ENCODE data around the gene PLEKHM1.

Gene PLEKHM1

DNA sequence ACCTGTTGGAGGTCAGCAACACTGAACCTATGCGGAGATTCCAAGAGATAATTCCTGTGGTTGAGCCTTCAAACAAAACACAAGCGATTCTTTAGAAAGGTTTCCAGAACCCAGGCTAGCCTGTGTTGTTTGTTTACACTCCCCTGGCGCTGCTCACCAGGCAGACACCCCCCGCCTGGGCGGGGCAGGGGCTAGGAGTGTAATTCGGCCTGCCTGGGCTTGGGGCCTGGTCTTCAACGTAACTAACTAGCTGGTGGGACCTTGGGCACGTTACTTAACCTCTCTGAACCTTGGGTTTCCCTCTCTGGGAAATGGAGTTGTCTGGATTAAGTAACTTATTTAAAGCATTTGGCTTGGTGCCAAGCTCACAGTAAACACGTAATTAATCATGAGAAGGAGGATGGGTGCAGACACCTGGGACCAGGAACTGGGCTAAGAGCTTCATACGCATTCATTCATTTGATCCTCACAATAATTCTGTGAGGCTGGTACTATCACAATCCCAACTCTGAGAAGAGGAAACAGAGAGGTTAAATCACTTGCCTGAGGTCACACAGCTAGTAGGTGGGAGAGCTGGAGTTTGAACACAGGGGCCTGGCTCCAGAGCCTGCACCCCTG lies 50.3 kb downstream of the PLEKHM1 start:
- DNase-seq: peak; percentile 39

- DNase-seq: no peak
Measured at GRCh38 chr17:45438931-45439610, 51.5 kb downstream of the PLEKHM1 start.

- DNase-seq: no peak
Measured at GRCh38 chr17:45437465-45438283, 52.8 kb downstream of the PLEKHM1 start.

- DNase-seq: no peak
Measured at GRCh38 chr17:45436625-45437464, 53.7 kb downstream of the PLEKHM1 start.

DNA sequence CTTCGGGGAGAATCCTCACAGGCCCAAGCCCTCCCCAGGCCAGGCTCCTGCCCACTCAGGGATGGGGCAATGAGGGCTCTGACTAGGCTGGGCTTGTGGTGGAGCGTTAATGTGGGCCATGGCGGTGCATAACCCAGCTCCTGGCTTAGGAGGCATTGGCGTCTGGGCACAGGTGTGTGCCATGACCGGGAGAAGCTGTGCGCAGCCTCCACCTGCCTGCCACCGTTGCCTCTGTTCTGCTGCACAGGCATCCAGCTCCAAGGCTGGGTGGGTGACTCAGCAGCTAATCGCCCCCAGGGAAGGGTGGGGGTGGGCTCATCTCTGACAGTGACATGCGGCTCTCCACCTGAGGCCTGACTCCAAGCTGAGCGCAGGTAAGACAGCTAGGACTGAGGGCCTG lies 54.4 kb downstream of the PLEKHM1 start:
- no peak for DNase-seq

DNA sequence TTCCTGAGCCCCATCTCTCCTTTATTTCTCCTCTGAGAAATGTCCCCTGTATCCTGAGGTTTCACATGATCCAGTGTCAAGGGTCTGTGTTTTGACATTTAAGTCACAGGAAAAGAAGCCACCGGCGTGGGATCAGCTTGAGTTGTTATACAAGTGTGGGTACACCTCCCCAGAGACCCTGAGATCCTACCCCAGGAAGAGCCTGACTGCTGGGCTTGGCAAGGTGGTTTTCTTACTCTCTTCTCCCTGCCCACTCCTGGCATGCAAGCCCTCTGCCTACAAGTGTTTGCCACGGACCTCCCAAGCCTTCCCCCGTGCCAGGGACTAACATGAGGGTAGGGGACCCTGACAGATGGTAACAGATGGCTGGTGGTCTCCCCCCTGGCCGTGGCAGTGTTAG lies 55.0 kb downstream of the PLEKHM1 start:
- DNase-seq: no peak

DNA sequence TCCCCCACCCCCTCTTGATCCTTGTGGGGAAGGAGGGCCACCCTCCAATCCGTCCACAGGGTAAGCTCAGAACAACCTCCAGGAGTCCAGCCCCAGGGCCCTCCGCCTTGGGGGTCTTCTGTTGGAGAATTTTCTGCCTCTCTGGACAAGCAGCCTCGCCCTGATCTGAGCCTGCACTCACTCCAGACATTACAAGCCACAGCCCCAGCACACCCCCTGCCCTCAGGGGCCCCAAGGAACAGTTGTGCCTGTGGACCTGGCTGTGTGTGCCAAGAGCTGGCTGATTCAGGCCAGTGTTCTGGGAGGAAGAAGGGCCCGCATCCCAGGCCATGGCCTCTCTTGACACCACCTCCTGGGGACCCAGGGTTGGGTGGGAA lies 57.4 kb downstream of the PLEKHM1 start:
- no peak for DNase-seq

- peak; percentile 30 for DNase-seq
Measured at GRCh38 chr17:45432405-45433158, 57.9 kb downstream of the PLEKHM1 start, which contains the start of gene ARHGAP27. Gene ARHGAP27 (minus strand): TSS chr17:45432870. CDS start chr17:45430279, 2,591 bp downstream.

- DNase-seq: peak; percentile 86
Measured at GRCh38 chr17:45431531-45432404, 58.8 kb downstream of the PLEKHM1 start.

DNA sequence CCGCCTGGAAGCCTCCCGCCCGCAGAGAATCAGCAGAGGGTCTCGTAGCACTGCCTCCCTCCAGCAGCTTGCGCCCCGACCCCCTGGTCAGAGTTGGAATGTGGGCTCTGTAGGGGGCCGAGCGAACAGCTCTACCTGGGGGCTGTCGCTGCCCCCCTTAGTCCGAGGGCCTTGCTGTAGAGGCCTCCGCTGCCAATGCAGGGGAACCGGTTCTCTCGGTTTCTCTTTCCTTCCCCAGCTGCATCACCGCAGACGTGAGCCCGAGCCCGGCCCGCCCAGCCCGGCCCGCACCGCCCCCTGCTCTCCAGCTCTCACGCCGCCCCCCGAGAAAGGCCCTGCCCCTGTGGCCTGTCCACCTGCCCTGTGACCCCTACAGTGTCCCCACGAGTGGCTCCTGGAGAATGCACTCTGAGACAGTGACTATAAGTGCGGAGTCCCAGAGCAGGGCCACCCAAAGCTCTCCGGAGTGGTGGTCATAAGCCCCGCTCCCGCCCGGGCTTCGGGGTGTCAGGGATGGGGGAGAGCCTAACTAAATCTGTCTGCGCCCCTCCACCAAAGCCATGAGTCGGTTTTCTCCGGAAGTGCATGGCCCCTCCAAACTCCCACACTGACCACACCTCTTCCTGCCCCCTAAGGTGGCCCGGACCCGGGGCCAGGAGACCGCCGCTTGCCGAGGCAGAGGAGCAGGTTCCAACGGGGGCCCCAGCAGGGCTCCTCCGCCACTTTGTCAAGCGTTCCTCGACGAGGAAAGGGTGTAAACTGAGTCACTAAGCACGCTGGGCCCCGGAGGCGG lies 59.6 kb downstream of the PLEKHM1 start:
- DNase-seq: no peak

- DNase-seq: no peak
Measured at GRCh38 chr17:45430006-45430737, 60.3 kb downstream of the PLEKHM1 start.

DNA sequence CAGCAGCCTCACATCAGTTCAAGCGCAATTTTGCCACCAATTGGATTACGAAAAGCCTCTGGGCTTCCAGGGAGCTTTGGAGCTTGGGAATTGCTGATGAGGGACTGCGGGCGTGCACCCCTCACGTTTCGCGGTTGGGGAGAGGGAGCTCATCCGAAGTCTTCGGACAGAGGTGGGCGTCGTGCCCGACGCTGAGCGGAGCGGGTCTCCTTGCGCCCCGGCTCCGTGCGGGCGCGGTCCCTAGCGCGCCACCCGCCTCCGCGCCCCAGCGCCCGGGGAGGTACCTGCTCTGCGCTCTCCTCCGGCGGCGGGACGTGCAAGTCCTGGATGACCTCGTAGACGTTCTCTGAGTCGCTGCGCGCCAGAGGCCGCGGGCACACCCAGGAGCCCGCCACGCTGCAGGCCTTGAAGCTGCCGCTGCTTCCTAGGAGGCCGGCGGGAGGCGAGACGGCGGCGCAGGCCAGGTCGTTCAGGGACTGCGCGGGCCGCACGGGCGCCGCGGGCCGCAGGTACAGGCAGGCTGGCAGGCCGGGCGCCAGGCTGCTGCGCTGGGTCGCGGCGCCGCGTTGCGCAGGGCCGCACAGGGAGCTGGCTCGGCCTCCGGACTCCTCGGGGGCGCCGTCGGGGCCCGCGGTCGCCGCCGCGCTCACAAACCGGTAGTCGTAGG lies 61.0 kb downstream of the PLEKHM1 start:
- no peak for DNase-seq

- DNase-seq: no peak
Measured at GRCh38 chr17:45428931-45429338, 61.6 kb downstream of the PLEKHM1 start.

DNA sequence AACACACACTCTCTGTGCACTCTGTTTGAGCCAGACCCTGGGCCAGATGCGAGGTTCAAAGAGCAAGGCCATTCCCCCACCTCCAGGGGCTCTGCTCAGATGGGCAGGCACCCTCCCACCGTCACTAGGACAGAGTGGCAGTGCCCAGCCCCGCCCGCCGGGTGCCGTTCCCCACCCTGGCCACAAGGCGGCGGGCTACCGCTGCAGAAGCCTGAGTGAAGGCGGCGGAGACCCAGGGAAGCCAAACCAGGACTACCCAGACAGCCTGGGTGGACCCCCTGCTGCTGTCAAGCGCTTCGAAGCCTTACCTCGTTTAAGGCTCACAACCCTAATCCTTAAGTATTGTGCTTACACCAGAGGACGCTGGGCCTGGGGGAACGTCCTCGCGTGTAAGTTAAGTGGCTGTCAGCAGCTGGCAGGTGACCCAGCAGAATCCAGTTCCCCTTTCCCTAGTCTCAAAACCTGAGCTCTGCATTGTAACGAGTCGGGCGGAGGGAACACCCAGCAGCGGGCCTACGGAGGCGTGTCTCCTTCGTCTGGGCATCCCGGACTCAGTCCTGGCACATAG lies 62.4 kb downstream of the PLEKHM1 start:
- peak; percentile 77 for DNase-seq

GRCh38 chr17:45427181-45427835 lies 63.2 kb downstream of the PLEKHM1 start:
- no peak for DNase-seq

DNA sequence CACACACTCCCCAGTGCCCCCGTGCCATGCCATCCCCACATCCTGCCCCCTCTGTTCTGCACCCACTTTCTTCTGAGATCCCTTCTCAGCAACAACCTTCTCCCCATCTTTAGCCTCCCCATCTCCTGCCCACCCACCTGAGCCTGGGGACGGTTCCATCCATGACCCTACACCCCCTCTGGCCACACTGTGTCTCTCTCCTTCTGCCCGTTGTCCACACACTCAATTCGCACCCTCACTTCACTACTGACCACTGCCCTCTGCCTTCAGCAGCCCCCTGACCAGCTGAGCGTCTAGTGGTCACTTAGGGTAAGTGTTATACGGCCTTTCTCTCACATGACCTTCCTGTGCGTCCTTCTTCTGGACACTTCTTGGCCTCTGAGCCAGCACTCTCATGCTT lies 64.0 kb downstream of the PLEKHM1 start:
- no peak for DNase-seq

- DNase-seq: no peak
Measured at GRCh38 chr17:45425984-45426413, 64.5 kb downstream of the PLEKHM1 start.
